Measurements from ENCODE around the gene NT5C1B.

GRCh38 chr2:18597618-18598017, 8.2 kb upstream of the NT5C1B start:
- TF ChIP-seq CTCF (IDR thresholded peaks at IDR 0.05) (no peak), POLR2A (IDR thresholded peaks at IDR 0.05) (no peak), EP300 (IDR thresholded peaks at IDR 0.05; ENCODE audit: low read depth) (no peak)

Data from transverse colon (tissue), 3 donors.